GM19438 (cell line): ENCODE measurements around the gene AP5Z1.

Experiments
- ATAC-seq: cut with Tn5 transposase; IDR thresholded peaks from one replicate; pipeline ENCODE4 v1.9.1; 2021; ENCODE audit warnings: low read depth; ENCODE audit not compliant: unreplicated experiment

Gene AP5Z1

GRCh38 chr7:4745265-4745919 is 30.0 kb upstream of the AP5Z1 start:
- ATAC-seq = peak; percentile 24

DNA sequence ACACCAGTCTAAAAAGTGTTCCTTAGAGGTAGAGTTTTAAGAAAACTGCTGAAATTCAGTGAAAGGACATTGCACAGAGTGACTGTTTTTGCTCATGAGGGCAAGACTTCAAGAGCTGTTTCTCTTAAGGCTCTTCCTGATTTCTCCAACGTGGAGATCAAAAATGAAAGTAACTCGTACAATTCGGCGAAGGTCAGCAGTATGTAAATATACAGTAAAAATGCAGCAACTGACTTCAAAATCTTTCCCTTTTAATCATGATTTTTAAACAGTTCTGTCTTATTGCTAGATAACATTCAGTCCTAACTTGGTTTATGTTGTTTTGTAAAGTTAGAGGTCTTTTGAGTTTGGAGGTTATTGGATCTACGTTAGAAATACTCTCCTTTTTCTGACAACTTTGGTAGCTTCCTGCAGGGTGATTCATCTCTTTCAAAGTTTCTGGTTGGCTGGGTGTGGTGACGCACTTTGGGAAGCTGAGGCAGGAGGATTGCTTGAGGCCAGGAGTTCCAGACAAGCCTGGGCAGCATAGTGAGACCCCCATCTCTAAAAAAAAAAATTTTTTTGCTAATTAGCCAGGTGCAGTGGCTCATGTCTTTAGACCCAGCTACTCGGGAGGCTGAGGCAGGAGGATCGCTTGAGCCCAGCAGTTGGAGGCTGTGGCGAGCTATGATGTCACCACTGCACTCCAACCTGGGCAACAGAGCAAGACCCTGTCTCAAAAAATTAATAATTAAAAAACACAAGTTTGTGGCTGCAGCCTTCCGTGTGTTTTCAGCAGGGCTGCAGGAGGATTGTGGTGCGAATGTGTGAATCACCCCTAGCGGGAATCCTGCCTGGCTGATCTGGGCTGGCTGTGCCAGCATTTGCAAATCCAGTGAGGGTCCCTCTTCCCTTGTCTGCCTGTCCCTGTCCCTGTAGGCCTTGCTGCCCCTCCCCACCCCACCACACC is 29.2 kb upstream of the AP5Z1 start:
- ATAC-seq = no peak

- no peak for ATAC-seq
Measured at GRCh38 chr7:4747013-4747412, 28.4 kb upstream of the AP5Z1 start.

DNA sequence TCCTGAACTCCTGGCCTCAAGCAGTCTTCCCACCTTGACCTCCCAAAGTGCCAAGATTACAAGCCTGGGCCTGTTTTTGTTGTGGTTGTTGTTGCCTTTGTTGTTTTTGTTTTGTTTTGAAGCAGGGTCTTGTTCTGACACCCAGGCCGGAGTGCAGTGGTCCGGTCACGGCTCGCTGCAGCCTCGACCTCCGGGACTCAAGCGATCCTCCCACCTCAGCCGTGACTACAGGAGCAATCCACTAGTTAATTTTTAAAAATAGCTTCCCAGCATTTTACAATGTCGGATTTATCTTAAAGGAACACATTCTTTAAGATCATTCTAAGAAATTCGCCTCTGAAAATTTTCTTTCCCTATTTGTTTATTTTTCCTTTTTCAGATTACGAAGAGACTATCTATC is 27.7 kb upstream of the AP5Z1 start:
- no peak for ATAC-seq

- no peak for ATAC-seq
Measured at GRCh38 chr7:4748231-4748681, 27.2 kb upstream of the AP5Z1 start.

GRCh38 chr7:4749363-4749762 is 26.1 kb upstream of the AP5Z1 start:
- ATAC-seq = no peak

DNA sequence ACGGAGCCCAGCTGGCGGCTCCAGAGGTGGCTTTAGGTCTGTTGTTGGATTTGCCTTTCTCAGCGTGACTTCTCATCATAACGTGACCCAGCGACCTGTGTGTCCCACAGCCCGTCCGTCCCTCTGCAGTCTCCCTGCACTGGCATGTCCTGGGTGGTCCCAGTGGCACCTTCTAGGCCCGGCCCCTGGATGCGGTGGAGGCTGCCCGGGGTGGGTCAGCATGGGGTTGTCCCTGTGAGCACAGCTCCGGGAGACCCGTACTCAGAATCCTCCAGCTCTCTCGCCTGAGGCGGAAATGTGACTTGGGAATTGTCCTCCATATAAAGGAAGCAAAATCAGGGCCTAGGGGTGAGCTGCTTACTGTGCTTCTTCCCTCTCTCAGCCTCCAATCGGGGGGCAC is 25.6 kb upstream of the AP5Z1 start:
- no peak for ATAC-seq

- no peak for ATAC-seq
Measured at GRCh38 chr7:4751398-4751947, 23.9 kb upstream of the AP5Z1 start.

DNA sequence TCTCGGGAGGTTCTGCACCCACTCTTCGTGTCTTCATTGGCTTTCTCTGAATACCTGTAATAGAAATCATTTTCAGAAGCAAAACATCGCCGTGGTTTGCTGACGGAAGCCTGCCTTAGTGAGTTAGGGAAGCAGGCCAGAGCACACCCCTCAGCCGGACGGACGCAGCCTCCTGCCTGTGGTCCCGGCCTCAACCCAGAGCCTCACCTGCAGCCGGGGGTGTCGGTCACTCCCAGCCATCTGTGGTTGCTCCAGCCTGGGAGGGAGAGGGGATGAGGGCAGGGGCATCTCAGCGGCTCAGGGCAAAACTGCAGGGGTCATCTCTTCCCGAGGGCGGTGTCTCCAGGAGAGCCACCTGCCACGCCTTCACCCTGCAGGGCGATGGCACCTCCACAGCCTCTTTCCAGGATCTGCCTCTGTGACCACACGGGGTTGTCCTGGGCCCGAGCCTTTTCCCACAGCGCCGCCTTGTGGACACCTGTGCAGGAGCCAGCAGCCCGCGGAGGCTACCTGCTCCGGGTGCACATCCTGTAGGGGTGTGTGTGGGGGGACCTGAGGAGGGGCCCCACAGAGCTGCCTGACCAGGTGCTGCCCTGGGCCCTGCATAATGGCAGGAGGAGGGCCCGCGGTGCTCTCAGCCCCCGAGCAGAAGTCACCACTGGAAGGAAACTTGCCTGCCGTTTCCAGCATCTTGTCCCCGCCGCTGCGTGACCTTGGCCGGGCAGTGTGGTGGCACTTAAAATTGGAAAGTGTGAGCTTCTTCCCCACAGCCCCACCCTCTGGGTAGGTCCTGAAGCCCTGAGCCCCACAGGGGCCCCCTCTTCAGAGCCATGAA is 21.6 kb upstream of the AP5Z1 start:
- peak; percentile 90 for ATAC-seq

- ATAC-seq = no peak
Measured at GRCh38 chr7:4754433-4755010, 20.9 kb upstream of the AP5Z1 start.

DNA sequence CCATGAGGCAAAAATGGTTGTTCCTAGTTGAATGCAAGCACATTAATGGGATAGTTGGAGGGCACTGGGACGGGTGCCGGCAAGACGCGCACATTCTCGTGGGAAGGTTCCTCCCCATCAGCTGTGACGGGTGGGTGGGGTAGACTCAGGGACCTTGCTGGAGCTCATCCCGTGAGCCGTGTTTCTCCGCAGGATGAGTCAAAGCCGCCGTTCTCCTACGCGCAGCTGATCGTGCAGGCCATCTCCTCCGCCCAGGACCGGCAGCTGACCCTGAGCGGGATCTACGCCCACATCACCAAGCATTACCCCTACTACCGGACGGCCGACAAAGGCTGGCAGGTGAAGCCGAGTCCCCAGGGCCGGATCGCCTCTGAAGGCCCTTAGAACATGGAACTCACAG is 20.4 kb upstream of the AP5Z1 start:
- no peak for ATAC-seq

DNA sequence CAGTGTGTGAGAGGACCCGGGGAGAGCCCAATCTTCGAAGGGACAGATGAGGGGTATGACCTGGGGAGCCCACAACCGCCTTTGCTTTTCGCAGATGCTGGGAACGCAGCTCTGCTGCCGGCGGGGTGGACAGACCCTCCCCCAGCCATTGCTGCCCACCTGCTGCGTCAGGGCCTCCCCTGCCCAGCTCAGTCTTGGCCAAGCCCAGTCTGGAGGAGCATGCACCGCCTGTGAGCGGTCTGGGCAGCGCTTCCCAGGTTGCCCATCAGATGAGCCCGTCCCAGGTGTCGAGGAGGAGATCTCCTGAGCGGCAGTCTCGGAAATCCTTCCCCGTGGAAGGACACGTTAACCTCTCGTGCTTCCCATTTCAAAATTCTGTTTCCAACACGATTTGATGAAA is 17.3 kb upstream of the AP5Z1 start:
- ATAC-seq = no peak

GRCh38 chr7:4758791-4759190 is 16.6 kb upstream of the AP5Z1 start:
- ATAC-seq = no peak

- no peak for ATAC-seq
Measured at GRCh38 chr7:4759211-4759610, 16.2 kb upstream of the AP5Z1 start.

DNA sequence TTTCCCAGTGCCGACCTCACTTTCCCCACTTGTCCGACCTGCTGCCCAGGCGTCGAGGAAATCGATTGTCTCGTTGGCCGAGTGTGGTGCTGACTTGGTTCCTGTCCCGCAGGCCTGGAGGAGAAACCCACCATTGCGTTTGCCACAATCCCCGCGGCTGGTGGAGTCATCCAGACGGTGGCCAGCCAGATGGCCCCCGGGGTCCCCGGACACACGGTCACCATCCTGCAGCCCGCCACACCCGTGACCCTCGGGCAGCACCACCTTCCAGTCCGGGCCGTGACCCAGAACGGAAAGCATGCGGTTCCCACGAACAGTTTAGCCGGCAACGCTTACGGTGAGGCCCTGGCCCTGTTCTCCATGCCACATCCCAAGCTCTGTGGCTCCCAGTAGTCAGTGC is 14.5 kb upstream of the AP5Z1 start:
- ATAC-seq = no peak

- ATAC-seq = no peak
Measured at GRCh38 chr7:4762121-4763055, 13.0 kb upstream of the AP5Z1 start.

GRCh38 chr7:4763091-4763793 is 12.2 kb upstream of the AP5Z1 start:
- ATAC-seq = no peak

DNA sequence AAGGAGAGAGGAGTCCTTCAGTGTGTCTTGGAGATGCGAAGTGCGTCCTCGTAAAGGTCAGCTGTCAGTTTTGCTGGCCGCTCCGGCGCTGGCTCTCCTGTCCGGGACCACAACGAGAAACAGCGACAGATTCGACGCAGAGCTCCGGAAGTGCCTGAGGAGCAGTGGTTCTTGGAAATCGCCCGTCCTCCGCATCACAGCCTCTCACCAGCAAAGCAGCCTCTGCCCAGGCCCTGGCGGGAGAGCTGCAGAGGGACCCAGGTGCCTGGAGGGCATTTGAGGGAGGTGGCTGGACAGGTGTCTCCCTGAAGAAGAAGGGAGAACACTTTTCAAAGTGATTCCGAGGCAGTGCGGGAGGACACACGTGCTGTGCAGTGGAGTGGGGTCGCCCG is 11.6 kb upstream of the AP5Z1 start:
- ATAC-seq = no peak
